ENCODE data around the gene XYLT2. TPM values are rescaled to one million over a fixed set of nuclear protein-coding genes. Genes with fewer than 3 reads are reported as not detected.

The XYLT2 gene
- total RNA-seq, 1 donor from 2014 or later: 18.0 TPM

GRCh38 chr17:50407921-50408320 lies 62.0 kb downstream of the XYLT2 start:
- intact Hi-C loops (cut with micrococcal nuclease): no loop called here
- no peak for ATAC-seq
- DNase-seq: no peak

Other genes starting within 250 kb of the XYLT2 start
- 1.2 TPM for gene SAMD14, start 216.0 kb upstream of the XYLT2 start, total RNA-seq
- 37.6 TPM for gene PPP1R9B, start 195.4 kb upstream of the XYLT2 start, total RNA-seq
- 155 TPM for gene SGCA, start 180.1 kb upstream of the XYLT2 start, total RNA-seq
- gene COL1A1, start 144.5 kb upstream of the XYLT2 start, total RNA-seq: 26.8 TPM
- not detected for gene TMEM92, start 71.7 kb upstream of the XYLT2 start, total RNA-seq
- gene MRPL27, start 27.1 kb downstream of the XYLT2 start, total RNA-seq: 79.3 TPM
- 0.35 TPM for gene EME1, start 27.1 kb downstream of the XYLT2 start, total RNA-seq
- gene LRRC59, start 51.4 kb downstream of the XYLT2 start, total RNA-seq: 22.8 TPM
- 22.5 TPM for gene ACSF2, start 80.1 kb downstream of the XYLT2 start, total RNA-seq
- gene CHAD, start 122.8 kb downstream of the XYLT2 start, total RNA-seq: 0.32 TPM
- 55.9 TPM for gene RSAD1, start 132.7 kb downstream of the XYLT2 start, total RNA-seq
- 0.55 TPM for gene MYCBPAP, start 162.3 kb downstream of the XYLT2 start, total RNA-seq
- 33.4 TPM for gene EPN3, start 186.6 kb downstream of the XYLT2 start, total RNA-seq
- gene SPATA20, start 201.0 kb downstream of the XYLT2 start, total RNA-seq: 68.7 TPM
- 0.25 TPM for gene CACNA1G, start 214.6 kb downstream of the XYLT2 start, total RNA-seq

Measured in left ventricle myocardium superior (tissue), 1 donor.